Fibroblast of peridontal ligament (primary cell): ENCODE results near the gene CCBE1.
"Not testable (repeated sequence)": the region's sequence is repeated elsewhere in the genome, so short reads cannot be mapped to it uniquely, and the experiment has no call there.

Source experiments
- DNase-seq: peaks from one replicate; pipeline ENCODE4 v3.0.0-alpha.2; 2010; ENCODE audit errors: extremely low read depth

The CCBE1 gene

GRCh38 chr18:59539108-59539507, 158.1 kb downstream of the CCBE1 start:
- no peak for DNase-seq

DNA sequence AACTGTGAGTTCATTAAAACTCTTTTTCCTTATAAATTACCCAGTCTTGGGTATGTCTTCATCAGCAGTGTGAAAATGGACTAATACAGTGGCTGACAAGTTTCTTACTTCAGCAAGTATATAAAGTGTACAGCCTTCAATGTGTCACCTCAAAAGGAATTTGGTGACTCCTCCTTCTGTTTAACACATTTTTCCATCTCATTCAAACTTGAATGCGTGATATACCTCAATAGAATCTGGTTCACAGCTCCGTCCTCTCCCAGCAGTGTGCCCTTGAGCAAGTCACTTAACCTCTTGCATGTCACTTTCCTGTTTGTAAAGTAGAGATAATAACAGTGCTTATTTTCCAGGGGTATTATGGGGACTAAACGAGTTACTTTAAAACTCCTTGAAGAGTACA, 159.6 kb downstream of the CCBE1 start:
- no peak for DNase-seq

DNA sequence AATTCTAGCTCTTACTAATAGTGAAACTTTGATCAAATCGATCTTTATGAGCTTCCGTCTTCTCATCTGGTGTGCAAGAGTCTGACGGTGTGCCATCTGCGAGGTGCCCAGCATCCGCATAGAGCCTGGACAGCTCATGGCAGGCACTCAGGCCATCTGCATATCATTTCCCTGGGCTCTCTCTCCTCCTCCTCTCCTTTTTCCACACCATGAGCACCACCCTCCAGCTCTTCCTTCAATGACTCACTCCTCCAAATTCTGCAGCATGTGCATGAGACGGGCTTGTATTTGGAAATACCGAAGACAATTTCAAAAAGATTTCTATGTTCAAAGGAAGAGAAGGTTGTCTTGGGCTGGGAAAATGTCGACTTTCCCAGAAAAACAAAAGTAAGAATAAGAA, 161.1 kb downstream of the CCBE1 start:
- DNase-seq: peak; percentile 63

GRCh38 chr18:59535055-59535454, 162.2 kb downstream of the CCBE1 start:
- DNase-seq: no peak

DNA sequence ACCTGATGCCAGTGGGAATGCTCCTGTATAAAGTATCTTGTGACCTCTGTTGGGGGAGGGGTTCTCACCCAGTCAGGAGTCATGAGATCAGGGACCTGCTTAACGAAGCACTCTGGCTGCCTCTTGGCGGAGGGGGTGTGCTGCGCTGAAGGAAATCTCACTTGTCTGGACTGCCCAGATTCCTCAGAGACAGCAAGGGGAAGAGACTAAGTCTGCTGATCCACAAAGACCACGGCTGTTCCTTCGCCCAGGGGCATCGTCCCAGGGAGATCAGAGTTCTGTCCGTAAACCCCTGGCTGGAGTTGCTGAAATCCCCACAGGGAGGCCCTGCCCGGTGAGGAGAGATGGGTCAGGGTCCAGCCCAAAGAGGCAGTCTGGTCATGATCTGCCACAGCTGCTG, 168.4 kb downstream of the CCBE1 start:
- no peak for DNase-seq

GRCh38 chr18:59520562-59521355, 176.5 kb downstream of the CCBE1 start:
- no peak for DNase-seq

DNA sequence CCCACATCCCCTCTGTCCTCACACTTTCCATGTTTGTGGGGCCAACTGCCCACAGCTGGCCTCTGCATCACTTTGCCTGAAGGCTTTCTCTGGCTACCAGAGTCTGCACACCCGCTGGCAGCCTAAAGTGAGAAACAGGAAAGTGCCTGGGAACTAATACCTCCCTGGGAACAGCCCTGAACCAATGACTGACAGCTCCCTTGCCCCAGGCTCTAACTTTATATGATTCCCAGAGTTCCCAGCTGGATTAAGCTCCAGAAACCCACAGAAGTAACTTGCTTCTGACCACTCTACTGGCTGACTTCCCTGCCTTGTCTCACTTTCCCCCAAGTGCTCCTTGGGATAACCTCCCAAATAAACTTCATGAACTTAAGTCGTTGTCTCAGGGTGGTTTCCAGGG, 178.5 kb downstream of the CCBE1 start:
- DNase-seq: no peak

- peak; percentile 33 for DNase-seq
Measured at GRCh38 chr18:59517446-59518165, 179.6 kb downstream of the CCBE1 start.

GRCh38 chr18:59516356-59517155, 180.7 kb downstream of the CCBE1 start:
- peak; percentile 84 for DNase-seq

- not testable (repeated sequence) for DNase-seq
Measured at GRCh38 chr18:59515956-59516355, 181.3 kb downstream of the CCBE1 start.

DNA sequence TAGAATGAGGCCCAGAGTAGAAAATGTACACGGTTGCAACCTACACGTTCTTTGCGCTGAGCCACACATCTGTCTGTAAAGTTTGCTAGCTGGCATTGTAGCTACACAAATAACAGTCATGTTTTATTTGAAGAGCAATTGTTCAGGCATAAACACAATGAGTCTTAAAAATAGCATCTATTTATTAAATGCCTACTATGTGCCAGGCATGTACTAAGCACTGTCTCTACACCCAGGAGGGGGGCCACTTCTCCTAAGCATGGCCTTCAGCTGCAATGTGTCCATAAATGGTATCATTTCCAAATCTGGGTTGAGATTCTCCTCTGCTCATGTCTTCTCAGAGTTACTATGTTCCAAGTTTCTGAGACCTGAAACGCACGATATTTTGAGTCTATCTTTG, 182.1 kb downstream of the CCBE1 start:
- no peak for DNase-seq

- DNase-seq: peak; percentile 94
Measured at GRCh38 chr18:59514203-59514602, 183.0 kb downstream of the CCBE1 start.

GRCh38 chr18:59512025-59512755, 185.0 kb downstream of the CCBE1 start:
- no peak for DNase-seq

DNA sequence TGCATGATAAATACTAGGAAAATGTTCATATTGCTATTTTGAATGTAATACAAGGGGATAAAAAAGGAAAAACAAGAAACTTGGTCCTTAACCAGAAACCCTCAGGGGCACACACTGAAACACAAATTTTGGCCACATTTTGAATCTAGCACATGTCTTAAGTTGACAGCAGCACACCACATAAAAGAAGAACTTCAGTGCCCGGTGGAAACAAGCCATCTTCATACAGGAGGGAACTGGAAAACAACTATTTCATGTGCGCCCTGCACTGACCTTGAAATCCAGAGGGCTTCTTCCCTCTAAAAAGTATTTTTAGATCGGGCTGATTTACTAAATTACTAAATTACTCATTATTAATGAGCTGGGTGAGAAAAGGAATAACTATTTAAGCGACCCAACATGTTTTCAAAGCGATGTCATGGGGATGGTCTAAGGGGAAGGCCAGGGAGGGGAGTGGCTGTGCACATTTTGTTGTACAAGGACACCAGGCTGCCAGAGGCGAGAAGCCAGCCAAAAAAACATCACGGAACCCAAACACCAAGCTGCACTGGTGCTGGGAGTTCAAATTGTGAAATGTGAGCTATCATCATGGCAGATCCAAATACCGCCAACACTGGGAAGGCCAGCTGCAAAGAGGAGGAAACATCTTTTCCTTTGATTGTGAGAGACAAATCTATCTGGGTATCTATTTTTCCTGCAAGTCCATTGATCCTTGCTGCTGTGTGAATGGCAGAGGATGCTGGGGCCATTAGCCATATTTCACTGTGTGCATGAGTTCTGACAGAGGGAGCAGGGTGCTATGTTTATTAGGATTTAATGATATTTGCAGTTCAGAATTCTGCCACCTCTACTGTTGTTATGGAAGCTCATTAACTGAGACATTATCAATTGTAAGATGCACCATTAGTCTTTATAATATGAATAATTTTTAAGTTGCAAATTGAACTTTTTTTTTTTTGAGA, 187.5 kb downstream of the CCBE1 start:
- DNase-seq: peak; percentile 23

DNA sequence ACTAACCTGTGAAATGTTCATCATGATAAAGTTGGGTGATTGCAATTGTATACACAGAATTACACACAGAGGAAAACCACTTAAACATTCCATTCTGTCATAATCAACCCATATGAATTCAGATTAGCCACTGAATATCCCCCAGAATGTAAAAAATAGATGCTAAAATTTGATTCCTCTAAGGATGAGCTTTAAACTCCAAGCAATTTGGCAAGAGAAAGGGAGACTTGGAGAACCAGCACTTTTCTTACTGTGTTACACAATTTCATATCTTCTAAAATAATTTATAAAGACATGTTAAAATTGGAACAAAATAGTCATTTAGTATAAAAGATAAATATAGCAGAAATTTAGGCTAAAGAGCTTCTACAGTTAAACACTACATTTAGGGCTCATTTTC, 191.9 kb downstream of the CCBE1 start:
- peak; percentile 65 for DNase-seq

DNA sequence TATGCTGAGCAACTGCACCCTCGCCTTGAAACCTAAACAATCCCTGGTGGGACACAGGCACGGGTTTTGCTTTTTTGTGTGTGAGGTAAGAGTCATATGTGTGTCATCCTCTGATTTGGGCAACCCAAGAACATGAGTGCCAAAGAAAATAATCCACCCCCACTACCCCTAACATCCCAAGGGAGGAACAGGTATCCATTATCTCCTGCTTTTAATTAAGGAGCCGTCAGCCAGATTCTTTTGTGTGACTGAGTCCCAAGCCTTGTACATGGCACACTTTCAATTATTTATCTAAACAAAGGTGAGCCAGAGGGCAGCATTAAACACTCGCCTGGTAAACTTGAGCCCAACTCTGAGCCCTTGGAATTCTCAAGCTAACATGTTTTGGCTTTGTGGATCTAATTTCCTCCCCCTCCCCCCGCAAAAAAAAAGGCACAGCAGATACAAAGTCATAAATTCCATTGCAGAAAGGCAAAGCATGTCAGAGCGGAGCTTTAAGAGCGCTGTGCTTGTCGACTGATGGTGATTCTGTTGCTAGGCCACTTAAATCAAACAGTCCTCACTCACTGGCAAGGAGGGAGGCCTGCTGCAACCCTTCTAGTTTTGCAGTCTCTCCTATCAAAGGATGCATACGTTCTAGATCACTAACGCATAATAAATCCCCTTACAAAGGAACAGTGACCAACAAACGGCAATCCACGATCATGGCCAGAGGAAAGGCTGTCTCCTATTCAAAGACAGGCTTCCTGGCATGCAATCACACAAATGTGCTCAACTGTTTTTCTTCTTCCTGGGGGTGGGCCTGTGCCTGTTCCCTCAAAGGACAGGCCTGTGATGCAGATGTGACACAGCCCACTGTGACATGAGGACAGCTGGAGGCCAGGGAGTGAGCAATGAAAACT, 194.7 kb downstream of the CCBE1 start:
- DNase-seq: peak; percentile 96

- no peak for DNase-seq
Measured at GRCh38 chr18:59501920-59502273, 195.3 kb downstream of the CCBE1 start.

DNA sequence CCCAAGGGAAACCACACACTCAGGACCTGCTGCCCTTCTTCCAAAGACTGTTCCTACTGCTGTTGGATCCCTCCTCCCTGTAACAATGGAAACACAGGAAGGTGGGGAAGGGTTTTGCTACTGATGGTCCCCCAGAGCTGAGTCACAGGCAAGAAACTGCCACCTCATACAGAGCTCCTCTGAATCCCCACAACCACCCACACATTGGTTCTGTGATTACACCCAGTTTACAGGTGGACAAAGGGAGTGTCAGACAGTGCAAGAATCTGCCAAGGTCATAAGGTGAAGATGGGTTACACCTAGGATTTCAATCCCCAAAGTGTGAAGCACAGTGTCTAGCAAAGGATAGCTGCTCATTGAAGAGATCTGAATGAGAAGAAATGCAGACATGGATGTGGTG, 196.5 kb downstream of the CCBE1 start:
- DNase-seq: no peak

GRCh38 chr18:59498506-59499086, 198.6 kb downstream of the CCBE1 start:
- no peak for DNase-seq
